Measurements from ENCODE around the gene MRPL1.

DNA sequence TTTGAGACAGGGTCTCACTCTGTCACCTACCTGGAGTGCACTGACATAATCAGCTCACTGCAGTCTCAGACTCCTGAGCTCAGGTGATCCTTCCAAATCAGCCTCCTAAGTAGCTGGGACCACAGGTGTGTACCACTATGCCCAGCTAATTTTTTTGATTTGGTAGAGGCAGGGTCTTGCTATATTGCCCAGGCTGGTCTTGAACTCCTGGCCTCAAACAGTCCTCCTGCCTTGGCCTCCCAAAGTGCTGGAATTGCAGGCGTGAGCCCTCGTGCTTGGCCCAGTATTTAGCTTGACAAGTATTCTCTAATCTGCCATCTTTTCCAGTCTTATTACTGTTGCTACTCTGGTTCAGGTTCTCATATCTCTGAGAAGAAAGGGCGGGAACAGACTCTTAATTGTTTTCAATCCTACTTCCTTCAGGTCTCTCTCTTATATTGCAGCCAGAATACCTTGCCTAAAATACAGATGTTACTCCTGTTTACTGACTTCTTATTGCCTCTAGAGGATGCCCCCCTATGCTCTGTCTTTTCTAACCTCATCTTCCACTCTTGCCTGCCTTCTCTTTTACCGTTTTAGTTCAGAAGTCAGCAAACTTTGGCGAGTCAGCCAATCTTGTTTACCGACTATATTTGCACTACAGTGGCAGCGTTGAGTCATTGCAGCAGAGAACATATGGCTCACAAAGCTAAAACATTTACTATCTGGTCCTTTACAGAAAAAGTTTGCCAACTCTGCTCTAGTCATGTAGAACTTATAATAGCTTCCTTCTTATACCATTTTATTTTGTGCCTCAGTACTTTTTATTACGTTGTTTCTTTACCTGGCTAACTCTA, 19.0 kb downstream of the MRPL1 start:
- no peak for TF ChIP-seq CTCF (IDR thresholded peaks at IDR 0.05)
- no peak for TF ChIP-seq EZH2 (IDR thresholded peaks at IDR 0.05)
- TF ChIP-seq EZH2phosphoT487 (IDR thresholded peaks at IDR 0.05) = no peak

Measured in neural progenitor cell (in vitro differentiated cells).